Measurements from ENCODE around the gene HEPH. TPM values are rescaled to one million over a fixed set of nuclear protein-coding genes. Genes with fewer than 3 reads are reported as not detected.
"Not testable (repeated sequence)": the region's sequence is repeated elsewhere in the genome, so short reads cannot be mapped to it uniquely, and the experiment has no call there.

Gene HEPH
- total RNA-seq (2021) (31.7 to 51.0 TPM (median 49.8 TPM) in 3 replicates), Bru-seq, nascent RNA (percentile 75 among the genes with signal in this experiment)
- long read RNA-seq, experiment 1, full-length matches to known transcripts = 20 of 165 reads
- long read RNA-seq, experiment 1, partial matches to known transcripts = 31 of 165 reads
- long read RNA-seq, experiment 1, other reads (novel, unspliced or antisense) = 114 of 165 reads
- long read RNA-seq, experiment 2, full-length matches to known transcripts = 6 of 53 reads
- long read RNA-seq, experiment 2, partial matches to known transcripts = 24 of 53 reads
- long read RNA-seq, experiment 2, other reads (novel, unspliced or antisense) = 23 of 53 reads
- long read RNA-seq, experiment 3, partial matches to known transcripts = 0 of 4 reads
- long read RNA-seq, experiment 3, other reads (novel, unspliced or antisense) = 4 of 4 reads

DNA sequence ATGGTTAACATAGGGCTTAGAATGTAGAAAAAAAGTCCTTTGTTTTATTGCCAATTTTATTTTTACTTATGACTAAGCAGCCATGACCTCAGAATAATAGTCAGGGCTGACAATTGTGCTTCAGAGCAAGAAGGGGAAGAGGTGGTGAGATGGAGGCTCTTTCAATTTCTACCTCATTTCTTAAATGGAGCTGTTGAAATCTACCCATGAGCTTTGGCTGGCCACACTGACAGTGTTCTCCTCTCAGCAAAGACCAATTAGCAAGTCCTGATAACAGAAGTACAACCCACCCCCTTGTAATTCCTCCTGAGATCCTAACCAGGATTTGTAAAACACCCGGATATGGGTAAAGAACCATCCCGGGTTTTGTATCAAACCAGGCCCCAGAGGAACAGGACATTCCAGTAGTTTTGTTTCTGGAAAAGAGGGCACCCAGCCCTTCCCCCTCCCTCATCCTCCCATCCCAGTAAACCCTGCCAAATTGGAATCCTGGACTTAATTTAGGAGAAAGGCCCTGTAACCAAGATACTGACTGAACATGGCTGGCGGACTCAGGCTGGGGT, at the start of gene HEPH:
Gene HEPH, plus strand, starts transcription at position 399 of the 563 bp plus-strand sequence. CDS start 6,324 bp downstream, outside the sequence.
- ATAC-seq = peak; percentile 92
- Mint-ChIP-seq H3K27ac (no peak within 1 kb of the TSS), H3K4me3 (peak within 1 kb of the TSS; percentile 86), H3K4me1 (peaks cover 8% of the 10 kb centered on the region), H3K27me3 (ENCODE audit: low read depth) (no peaks in the 10 kb centered on the region), H3K9me3 (no peaks in the 10 kb centered on the region), H3K36me3 (peaks cover 4% of the 10 kb centered on the region)
- ChIA-PET POLR2A (no interaction called here), CTCF (no interaction called here)
- peak; percentile 12 for DNase-seq (ENCODE audit: low spot score)
- TF ChIP-seq ESRRA (CRISPR knock-in tag; IDR thresholded peaks at IDR 0.05; ENCODE audit: borderline replicate concordance) (no peak), ZNF121 (CRISPR knock-in tag; IDR thresholded peaks at IDR 0.05) (no peak), NR3C1 (CRISPR knock-in tag; conservative IDR thresholded peaks at IDR 0.05; ENCODE audit: low read depth) (no peak), ZNF512 (CRISPR knock-in tag; IDR thresholded peaks at IDR 0.05; ENCODE audit: borderline replicate concordance) (no peak), ZNF317 (CRISPR knock-in tag; IDR thresholded peaks at IDR 0.05; ENCODE audit: borderline replicate concordance, low read depth) (no peak), USF1 (CRISPR knock-in tag; IDR thresholded peaks at IDR 0.05) (no peak)
- TF ChIP-seq, protein P1, sequence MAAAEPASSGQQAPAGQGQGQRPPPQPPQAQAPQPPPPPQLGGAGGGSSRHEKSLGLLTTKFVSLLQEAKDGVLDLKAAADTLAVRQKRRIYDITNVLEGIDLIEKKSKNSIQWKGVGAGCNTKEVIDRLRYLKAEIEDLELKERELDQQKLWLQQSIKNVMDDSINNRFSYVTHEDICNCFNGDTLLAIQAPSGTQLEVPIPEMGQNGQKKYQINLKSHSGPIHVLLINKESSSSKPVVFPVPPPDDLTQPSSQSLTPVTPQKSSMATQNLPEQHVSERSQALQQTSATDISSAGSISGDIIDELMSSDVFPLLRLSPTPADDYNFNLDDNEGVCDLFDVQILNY (CRISPR knock-in tag; IDR thresholded peaks at IDR 0.05) = no peak
- TF ChIP-seq, protein P2, sequence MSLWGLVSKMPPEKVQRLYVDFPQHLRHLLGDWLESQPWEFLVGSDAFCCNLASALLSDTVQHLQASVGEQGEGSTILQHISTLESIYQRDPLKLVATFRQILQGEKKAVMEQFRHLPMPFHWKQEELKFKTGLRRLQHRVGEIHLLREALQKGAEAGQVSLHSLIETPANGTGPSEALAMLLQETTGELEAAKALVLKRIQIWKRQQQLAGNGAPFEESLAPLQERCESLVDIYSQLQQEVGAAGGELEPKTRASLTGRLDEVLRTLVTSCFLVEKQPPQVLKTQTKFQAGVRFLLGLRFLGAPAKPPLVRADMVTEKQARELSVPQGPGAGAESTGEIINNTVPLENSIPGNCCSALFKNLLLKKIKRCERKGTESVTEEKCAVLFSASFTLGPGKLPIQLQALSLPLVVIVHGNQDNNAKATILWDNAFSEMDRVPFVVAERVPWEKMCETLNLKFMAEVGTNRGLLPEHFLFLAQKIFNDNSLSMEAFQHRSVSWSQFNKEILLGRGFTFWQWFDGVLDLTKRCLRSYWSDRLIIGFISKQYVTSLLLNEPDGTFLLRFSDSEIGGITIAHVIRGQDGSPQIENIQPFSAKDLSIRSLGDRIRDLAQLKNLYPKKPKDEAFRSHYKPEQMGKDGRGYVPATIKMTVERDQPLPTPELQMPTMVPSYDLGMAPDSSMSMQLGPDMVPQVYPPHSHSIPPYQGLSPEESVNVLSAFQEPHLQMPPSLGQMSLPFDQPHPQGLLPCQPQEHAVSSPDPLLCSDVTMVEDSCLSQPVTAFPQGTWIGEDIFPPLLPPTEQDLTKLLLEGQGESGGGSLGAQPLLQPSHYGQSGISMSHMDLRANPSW (CRISPR knock-in tag; conservative IDR thresholded peaks at IDR 0.05; ENCODE audit: low read depth) = no peak
- TF ChIP-seq, protein P3, sequence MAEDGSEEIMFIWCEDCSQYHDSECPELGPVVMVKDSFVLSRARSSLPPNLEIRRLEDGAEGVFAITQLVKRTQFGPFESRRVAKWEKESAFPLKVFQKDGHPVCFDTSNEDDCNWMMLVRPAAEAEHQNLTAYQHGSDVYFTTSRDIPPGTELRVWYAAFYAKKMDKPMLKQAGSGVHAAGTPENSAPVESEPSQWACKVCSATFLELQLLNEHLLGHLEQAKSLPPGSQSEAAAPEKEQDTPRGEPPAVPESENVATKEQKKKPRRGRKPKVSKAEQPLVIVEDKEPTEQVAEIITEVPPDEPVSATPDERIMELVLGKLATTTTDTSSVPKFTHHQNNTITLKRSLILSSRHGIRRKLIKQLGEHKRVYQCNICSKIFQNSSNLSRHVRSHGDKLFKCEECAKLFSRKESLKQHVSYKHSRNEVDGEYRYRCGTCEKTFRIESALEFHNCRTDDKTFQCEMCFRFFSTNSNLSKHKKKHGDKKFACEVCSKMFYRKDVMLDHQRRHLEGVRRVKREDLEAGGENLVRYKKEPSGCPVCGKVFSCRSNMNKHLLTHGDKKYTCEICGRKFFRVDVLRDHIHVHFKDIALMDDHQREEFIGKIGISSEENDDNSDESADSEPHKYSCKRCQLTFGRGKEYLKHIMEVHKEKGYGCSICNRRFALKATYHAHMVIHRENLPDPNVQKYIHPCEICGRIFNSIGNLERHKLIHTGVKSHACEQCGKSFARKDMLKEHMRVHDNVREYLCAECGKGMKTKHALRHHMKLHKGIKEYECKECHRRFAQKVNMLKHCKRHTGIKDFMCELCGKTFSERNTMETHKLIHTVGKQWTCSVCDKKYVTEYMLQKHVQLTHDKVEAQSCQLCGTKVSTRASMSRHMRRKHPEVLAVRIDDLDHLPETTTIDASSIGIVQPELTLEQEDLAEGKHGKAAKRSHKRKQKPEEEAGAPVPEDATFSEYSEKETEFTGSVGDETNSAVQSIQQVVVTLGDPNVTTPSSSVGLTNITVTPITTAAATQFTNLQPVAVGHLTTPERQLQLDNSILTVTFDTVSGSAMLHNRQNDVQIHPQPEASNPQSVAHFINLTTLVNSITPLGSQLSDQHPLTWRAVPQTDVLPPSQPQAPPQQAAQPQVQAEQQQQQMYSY (CRISPR knock-in tag; IDR thresholded peaks at IDR 0.05) = peak; percentile 96

DNA sequence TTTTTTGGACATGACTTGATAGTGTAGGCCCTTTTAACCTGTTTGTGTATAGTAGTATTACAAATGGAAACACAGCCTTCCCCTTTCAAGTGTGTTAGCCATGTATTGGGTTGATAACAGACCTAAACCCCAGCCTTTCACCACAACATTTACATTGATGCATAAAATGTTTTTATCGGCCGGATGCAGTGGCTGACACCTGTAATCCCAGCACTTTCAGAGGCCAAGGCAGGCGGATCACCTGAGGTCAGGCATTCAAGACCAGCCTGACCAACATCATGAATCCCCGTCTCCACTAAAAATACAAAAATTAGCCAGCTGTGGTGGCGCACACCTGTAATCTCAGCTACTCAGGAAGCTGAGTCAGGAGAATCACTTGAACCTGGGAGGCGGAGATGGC, 45.3 kb upstream of the HEPH start:
- H3K36me3 Mint-ChIP-seq; H3K27me3 Mint-ChIP-seq (ENCODE audit: low read depth); CTCF ChIA-PET; ATAC-seq; DNase-seq (ENCODE audit: low spot score); H3K4me1 Mint-ChIP-seq; H3K27ac Mint-ChIP-seq; H3K4me3 Mint-ChIP-seq; POLR2A ChIA-PET: not testable (repeated sequence)
- H3K9me3 Mint-ChIP-seq = peaks cover 11% of the 10 kb centered on the region

DNA sequence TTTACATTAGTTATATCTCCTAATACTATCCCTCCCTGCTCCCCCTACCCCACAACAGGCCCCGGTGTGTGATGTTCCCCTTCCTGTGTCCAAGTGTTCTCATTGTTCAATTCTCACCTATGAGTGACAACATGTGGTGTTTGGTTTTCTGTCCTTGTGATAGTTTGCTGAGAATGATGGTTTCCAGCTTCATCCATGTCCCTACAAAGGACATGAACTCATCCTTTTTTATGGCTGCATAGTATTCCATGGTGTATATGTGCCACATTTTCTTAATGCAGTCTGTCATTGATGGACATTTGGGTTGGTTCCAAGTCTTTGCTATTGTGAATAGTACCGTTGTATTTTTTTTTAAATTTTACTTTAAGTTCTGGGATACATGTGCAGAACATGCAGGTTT, 42.7 kb upstream of the HEPH start:
- H3K27me3 Mint-ChIP-seq (ENCODE audit: low read depth); H3K4me1 Mint-ChIP-seq; H3K36me3 Mint-ChIP-seq; H3K4me3 Mint-ChIP-seq; CTCF ChIA-PET; POLR2A ChIA-PET; ATAC-seq; H3K27ac Mint-ChIP-seq; DNase-seq (ENCODE audit: low spot score): not testable (repeated sequence)
- H3K9me3 Mint-ChIP-seq = peaks cover 25% of the 10 kb centered on the region

Data from WTC11 (cell line).